ENCODE measurements around the gene NGRN. TPM values are rescaled to one million over a fixed set of nuclear protein-coding genes. Genes with fewer than 3 reads are reported as not detected.
"Not testable (repeated sequence)": the region's sequence is repeated elsewhere in the genome, so short reads cannot be mapped to it uniquely, and the experiment has no call there.

Gene NGRN
- total RNA-seq, 4 donors from 2014 or later = 49.8 to 66.8 (median 58.4) TPM

GRCh38 chr15:90243943-90244639 lies 21.4 kb upstream of the NGRN start:
- DNase-seq (ENCODE audit: low spot score in 2 of 2) = no peak
- 87 to 88% methylated on average over 10 of the region's 10 CpGs for WGBS, 2 donors
- H3K4me3 ChIP-seq (ENCODE audit: low read depth, poor library complexity, severe bottlenecking) = no peak overlapping the region
- intact Hi-C loops (cut with DNase I; ENCODE audit: low total_unique reads) = no loop called here
- TF ChIP-seq POLR2A (IDR thresholded peaks at IDR 0.05) (no peak), CTCF (IDR thresholded peaks at IDR 0.05) (no peak)

- 70 to 72% methylated on average over 6 of the region's 6 CpGs for WGBS, 2 donors
- no peak overlapping the region for H3K4me3 ChIP-seq (ENCODE audit: low read depth, poor library complexity, severe bottlenecking)
- TF ChIP-seq CTCF (IDR thresholded peaks at IDR 0.05) (no peak), POLR2A (IDR thresholded peaks at IDR 0.05) (no peak)
- DNase-seq (ENCODE audit: low spot score in 2 of 2) = no peak
- intact Hi-C loops (cut with DNase I; ENCODE audit: low total_unique reads) = loop anchor here (2.0 kb wide), 2 partner anchors 16 to 36 kb away; partner anchors contain the start of gene CIB1
Measured at GRCh38 chr15:90248789-90249202, 16.7 kb upstream of the NGRN start.

- H3K4me3 ChIP-seq (ENCODE audit: low read depth, poor library complexity, severe bottlenecking) = peak within 1 kb of the TSS; percentile 20
- DNase-seq (ENCODE audit: low spot score in 2 of 2) = peak; percentile 88 to 98
- 1 to 2% methylated on average over 34 to 42 of the region's 44 CpGs for WGBS, 2 donors
- intact Hi-C loops (cut with DNase I; ENCODE audit: low total_unique reads) = loop anchor here (2.0 kb wide), 2 partner anchors 17 to 35 kb away; partner anchors contain the start of gene CIB1
- no peak for TF ChIP-seq CTCF (IDR thresholded peaks at IDR 0.05)
- no peak for TF ChIP-seq POLR2A (IDR thresholded peaks at IDR 0.05)
Measured at GRCh38 chr15:90249203-90249863, 16.1 kb upstream of the NGRN start, which contains the start of gene TTLL13. Gene TTLL13, plus strand, starts transcription at chr15:90249556. Its CDS starts 1,075 bp downstream, at chr15:90250631.

GRCh38 chr15:90257776-90258175 lies 7.7 kb upstream of the NGRN start:
- 82 to 86% methylated on average over 7 of the region's 7 CpGs for WGBS, 2 donors
- no peak for TF ChIP-seq CTCF (IDR thresholded peaks at IDR 0.05)
- no peak for TF ChIP-seq POLR2A (IDR thresholded peaks at IDR 0.05)
- intact Hi-C loops (cut with DNase I; ENCODE audit: low total_unique reads) = no loop called here
- DNase-seq (ENCODE audit: low spot score in 2 of 2) = no peak
- no peak overlapping the region for H3K4me3 ChIP-seq (ENCODE audit: low read depth, poor library complexity, severe bottlenecking)

GRCh38 chr15:90259524-90259923 lies 5.9 kb upstream of the NGRN start:
- no peak for TF ChIP-seq CTCF (IDR thresholded peaks at IDR 0.05)
- TF ChIP-seq POLR2A (IDR thresholded peaks at IDR 0.05) = no peak
- intact Hi-C loops (cut with DNase I; ENCODE audit: low total_unique reads) = no loop called here
- H3K4me3 ChIP-seq (ENCODE audit: low read depth, poor library complexity, severe bottlenecking) = no peak overlapping the region
- no peak for DNase-seq (ENCODE audit: low spot score in 2 of 2)
- 80 to 88% methylated on average over 5 of the region's 5 CpGs for WGBS, 2 donors

GRCh38 chr15:90260731-90261130 lies 4.7 kb upstream of the NGRN start:
- intact Hi-C loops (cut with DNase I; ENCODE audit: low total_unique reads); DNase-seq (ENCODE audit: low spot score in 2 of 2); H3K4me3 ChIP-seq (ENCODE audit: low read depth, poor library complexity, severe bottlenecking): not testable (repeated sequence)
- WGBS, 2 donors = 83 to 90% methylated on average over 6 of the region's 6 CpGs
